Glomerular visceral epithelial cell (primary cell): ENCODE data around the gene SHC2.
"Not testable (repeated sequence)": the region's sequence is repeated elsewhere in the genome, so short reads cannot be mapped to it uniquely, and the experiment has no call there.

ENCODE experiments used
- DNase-seq: peaks from one replicate; pipeline ENCODE4 v3.0.0-alpha.2; 2016; ENCODE audit errors: extremely low spot score

SHC2 gene

DNA sequence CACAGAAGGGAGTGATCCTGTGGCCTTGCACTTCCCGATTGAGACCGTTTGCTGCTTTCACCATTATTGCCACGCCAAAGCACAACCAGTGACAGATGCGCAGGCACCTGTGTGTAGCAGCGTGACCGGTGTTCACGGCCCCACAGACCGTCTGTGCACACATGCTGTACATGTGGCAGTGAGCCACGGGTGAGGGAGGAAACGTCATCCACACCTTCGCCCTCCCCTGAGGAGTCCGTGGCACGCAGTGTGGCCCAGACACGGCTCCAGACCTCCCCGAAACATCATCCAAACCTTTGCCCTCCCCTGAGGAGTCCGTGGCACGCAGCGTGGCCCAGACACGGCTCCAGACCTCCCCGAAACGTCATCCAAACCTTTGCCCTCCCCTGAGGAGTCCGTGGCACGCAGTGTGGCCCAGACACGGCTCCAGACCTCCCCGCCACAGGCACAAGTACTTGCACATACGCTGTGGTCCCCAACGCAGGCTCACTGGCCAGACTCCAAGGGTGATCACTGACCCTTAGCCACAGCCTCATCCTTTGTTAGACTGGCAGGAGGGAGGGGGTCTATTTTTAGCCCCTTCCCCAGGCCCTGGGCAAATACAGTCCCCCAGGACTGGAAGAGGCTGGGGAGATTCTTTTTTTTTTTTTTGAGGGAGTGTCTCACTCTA, 7.9 kb upstream of the SHC2 start:
- DNase-seq: no peak

DNA sequence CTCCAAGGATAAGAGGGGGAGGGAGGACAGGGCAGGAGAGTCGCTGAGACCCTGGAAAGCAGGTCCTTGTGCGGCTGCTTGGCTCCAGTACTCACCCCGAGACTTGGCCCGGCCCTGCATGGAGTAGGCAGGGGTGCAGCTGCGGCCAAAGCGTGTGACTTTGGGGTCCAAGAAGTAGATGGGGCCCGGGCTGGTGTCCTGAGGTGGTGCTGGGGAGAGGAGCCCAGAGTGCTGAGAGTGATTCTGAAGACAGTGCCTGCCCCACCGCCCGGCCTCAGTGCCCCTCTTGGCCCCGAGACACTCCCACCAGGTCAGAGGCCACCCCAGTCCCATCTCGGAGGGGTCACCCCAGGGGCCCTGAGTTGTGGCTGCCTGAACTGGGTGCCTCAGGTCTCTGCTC, 6.7 kb upstream of the SHC2 start:
- no peak for DNase-seq

DNA sequence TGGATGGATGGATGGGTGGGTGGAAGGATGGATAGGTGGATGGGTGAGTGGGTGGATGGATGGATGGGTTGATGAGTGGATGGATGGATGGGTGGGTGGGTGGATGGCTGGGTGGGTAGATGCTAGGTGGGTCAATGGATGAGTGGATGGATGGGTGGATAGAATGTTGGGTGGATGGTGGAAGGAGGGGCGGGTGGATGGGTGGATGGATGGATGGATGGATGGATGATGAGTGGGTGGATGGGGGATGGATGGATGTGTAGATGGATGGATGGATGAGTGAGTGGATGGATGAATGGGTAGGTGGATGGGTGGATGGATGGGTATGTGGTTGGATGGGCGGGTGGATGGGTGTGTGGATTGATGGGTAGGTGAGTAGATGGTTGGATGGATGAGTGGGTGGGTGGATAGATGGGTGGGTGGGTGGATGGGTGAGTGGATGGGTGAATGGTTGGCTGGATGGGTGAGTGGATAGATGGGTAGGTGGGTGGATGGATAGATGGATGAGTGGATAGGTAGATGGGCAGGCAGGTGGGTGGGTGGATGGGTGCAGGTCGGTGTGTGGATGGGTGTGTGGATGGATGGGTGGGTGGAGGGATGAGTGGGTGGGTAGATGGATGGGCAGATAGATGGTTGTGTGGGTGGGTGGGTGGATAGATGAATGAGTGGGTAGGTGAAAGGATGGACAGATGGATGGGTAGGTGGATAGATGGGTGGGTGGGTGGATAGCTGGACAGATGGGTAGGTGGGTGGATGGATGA, 4.4 kb upstream of the SHC2 start:
- no peak for DNase-seq

DNA sequence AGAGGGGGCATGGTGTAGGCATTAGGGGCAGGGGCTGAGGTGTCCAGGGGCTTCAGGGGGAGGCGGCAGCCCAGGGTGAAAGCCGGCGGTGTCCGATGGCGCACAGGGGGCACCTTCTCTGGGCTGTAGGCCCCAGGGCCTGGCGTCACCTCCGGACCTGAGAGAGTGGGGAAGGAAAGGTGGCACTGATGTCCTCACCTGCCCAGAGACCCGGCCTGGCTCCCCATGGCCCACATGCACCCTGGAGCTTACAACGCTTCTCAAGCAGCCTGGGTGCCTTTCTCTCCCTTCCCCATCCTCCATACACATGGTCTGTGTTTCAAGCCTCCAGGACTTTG, 3.3 kb upstream of the SHC2 start:
- DNase-seq: no peak

DNA sequence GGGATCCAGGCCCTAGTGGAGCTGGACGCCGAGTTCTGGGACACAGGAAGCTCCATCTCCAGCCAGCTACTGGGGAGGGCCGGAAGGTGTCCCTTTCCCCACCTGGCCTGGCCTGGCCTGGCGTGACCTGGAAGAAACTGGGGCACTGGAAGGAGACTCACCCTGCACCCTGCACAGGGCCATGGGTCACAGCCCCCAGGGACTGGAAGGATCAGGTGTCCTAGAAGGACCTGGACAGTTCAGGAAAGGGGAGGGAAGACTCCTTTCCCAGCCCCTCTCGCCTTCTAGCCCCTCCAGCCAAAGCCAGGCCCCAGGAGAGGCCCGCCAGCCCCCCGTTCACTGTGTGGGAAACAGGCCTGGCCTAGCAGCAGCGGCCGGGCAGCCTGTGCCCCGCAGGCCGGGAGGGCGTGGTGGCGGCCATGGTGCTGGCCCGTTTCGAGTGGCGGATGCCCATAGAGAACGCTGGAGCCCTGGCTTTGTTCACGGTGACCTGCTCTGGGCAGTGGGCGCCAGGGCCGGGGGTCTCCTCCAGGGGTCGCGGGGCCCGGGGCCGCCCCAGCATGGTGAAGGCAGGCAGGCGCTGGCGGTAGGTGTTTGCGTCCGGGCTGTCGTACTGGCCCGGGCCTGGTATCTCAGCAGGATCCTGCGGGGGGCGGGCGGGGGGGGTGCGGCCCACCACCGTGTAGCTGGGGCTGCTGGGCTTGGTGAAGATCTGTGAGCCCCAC, 2.8 kb upstream of the SHC2 start:
- no peak for DNase-seq

DNA sequence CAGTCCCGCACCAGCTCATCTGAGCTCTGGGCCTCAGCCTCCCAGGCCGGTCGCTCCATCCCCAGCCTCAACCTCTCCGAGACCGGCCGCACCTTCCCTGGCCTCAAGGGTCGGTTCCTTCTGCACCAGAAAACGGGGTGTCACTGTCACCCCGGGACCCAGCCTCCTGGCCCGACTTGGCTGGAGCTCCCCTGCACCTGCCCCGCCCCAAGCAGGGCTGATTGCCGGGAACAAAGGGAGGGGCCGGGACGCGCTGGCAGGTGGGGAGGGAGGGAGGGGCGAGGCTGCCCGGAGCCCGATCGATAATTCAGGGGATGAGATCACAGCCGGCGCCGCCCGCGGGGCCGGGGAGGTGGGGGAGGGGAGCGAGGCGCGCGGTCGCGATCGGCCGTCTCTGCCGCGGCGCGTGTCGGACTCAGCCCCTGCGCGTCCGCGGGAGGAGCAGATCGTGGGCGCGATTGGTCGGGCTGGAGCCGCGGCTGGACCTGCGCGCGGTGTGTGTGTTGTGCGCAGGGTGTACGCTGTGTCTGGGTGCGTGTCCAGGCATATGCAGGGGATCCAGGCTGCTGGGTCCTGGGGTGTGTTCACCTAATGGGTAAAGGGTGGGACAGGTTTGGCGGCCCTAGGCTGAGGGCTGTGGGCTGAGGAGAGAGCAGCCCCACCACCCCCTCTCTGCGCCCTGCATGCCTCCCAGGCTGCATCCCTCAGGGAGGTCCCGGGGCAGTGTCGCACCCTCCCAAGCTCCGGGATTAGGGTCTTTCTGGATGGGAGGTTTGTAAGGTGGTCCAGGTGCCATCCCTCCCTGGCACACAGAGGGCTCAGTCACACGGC, 1.1 kb upstream of the SHC2 start:
- DNase-seq: no peak

DNA sequence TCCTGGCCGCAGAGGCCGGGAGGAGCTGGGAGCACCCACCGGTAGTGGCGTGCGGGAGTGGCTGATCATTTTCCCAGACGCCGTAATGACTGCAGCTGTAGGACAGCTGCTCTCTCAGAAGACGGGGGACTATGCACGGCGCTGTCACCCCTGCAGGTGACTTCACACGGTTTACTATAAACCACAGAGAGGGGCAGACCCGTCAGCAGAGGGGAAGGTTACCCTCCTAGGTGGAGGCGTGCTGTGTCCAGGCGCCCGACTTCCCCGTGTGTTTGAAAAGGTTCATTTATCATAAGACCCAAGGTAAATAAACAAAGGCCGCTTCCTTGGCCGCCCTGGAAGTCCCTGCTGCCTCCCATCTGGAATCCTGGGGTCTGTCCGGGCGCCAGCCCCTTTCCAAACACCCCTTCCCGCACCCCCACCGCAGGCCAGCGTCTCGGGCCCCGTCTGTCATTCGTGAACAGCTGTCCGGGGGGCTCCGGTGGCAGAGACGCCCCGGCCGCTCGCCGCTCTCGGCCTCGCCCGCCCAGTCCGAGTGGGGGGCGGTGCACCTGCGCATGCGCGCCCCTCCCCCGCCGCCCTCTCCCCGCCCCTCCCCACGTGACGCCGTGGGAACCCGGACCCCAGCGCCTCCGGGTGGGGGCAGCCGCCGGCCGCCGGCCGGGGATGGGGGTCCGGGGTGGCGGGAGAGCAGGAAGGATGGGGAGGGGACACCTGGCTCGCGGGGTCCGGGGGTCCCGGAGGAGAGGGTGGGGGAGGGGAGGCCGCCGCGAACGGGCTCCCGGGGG, 915 bp downstream of the SHC2 start:
- DNase-seq: peak; percentile 38

DNA sequence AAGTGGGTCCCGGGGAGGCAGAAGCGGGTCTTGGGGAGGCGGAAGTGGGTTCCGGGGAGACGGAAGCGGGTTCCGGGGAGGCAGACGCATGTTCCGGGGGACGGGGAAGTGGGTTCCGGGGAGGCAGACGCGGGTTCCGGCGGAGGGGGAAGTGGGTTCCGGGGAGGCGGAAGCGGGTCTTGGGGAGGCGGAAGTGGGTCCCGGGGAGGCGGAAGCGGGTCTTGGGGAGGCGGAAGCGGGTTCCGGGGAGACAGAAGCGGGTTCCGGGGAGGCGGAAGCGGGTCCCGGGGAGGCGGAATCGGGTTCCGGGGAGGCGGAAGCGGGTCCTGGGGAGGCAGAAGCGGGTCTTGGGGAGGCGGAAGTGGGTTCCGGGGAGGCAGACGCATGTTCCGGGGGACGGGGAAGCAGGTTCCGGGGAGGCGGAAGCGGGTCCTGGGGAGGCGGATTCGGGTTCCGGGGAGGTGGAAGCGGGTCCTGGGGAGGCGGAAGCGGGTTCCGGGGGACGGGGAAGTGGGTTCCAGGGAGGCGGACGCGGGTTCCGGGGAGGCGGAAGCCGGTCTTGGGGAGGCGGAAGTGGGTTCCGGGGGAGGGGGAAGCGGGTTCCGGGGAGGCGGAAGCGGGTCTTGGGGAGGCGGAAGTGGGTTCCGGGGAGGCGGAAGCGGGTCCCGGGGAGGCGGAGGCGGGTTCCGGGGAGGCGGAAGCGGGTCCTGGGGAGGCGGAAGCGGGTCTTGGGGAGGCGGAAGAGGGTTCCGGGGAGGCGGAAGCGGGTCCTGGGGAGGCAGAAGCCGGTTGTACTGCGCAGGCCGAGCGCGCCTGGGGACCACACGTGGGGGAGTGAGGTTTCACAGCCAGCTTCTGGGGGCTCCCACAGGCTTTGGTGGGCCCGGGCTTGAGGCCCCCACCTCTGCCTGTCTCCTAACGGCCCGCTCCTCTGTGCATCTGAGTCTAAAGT, 2.5 kb downstream of the SHC2 start:
- no peak for DNase-seq

DNA sequence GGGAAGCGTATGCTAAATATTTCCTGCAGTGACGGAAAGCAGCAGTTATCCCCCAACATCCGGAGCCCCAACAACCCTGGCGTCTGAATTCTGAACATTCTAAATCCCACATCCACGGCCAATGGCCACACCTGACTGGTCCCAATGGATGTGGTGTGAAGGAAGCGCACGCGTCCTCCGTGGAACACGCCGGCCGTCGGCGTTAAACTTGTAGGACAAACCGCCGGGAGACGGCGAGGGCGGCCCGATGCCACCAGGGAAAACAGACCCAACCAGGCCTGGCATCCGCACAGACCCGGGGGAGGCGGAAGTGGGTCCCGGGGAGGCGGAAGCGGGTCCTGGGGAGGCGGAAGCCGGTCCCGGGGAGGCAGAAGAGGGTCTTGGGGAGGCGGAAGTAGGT, 3.2 kb downstream of the SHC2 start:
- no peak for DNase-seq

DNA sequence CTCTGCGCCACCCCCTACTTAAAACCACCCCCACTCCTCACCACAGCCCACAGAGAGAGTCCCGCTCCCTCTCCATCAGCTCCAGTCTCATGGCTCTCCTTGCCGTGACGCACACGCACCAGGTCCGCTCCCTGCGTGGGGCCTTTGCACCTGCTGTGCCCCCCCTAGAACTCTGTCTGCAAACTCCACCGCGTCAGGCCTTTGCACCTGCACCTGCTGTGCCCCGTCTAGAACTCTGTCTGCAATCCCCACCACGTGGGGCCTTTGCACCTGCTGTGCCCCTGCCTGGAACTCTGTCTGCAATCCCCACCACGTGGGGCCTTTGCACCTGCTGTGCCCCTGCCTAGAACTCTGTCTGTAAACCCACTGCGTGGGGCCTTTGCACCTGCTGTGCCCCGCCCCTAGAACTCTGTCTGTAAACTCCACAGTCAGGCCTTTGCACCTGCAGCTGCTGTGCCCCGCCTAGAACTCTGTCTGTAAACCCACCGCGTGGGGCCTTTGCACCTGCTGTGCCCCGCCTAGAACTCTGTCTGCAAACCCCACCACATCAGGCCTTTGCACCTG, 4.2 kb downstream of the SHC2 start:
- no peak for DNase-seq

DNA sequence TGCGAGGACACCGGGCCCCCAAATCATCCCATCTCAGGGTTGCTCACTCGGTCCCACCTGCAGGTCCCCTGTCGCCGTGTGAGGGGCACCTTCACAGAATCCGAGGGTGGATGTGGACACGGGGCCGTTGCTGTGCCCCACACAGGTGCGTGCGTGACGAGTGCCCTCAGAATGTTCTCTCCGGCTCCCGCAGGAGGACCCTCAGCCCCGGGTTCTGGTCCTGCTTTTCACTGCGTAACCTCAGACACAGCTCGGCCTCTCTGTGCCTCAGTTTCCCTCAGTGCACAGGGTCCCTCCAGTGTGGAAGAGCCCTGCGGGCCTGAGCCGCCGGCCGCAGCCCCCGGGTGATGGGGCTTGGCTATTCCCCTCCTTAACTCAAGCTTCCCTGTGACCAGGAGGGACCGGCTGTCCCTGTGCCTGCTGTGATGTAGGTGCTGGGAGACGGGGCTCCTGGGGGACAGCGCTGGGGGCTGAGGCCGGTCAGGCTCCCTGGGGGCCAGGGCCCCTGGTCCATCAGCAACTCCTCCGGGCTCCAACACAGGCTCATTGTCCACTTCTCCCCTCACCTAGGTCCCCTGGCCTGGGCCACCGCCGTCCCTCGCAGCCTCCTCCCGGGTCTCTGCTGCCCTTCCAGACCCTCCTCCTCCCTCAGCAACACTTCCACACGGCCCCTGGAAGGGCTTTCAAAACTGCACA, 4.8 kb downstream of the SHC2 start:
- DNase-seq: no peak

DNA sequence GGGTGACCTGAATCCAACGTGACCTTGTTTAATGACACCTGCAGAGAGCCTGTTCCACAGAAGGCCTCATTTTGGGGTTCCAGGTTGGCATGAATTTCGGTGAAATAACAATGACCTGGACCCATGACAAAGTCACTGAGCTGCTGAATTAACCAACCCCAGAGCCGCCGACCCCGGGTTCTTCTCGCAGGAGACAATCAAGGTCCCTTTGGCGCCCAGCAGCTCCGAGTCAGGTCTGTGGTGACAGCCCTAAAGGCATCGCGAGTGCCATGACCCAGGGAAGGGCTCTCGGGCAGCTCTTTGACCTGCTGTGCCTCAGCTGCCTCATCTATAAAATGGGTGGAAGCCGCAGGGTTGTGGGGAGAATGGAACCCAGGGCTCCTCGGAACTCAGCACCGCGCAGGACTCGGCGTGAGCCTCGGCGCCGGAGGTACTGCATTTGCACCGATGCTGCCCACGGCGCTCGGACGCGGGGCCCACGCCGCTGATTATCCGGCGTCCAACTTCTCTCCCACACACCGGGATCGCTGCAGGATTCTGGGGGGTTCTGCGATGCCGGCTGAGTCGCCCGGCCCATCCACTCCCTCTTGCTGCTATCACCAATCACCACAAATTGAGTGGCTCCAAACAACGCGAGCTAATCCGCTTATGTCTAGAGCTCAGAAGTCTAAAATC, 5.7 kb downstream of the SHC2 start:
- DNase-seq: no peak

DNA sequence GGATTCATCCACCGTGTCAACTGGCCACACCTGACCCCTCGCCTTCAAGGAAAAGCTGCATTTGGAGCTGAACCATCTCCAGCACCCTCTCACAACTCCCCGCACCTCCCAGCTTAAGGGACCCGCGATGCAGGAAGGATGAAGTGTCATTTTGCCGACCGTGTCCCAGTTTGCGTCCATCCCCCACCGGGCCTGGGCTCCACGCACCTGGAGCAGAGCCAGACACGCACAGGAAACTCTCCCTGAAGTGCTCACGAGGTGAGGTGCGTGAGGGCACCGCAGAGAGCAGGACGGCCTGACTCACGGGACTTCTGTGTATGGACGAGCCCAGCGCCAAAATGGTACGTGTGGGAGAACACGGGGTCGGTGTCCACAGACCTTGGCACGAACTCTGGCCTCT, 7.2 kb downstream of the SHC2 start:
- DNase-seq: no peak

DNA sequence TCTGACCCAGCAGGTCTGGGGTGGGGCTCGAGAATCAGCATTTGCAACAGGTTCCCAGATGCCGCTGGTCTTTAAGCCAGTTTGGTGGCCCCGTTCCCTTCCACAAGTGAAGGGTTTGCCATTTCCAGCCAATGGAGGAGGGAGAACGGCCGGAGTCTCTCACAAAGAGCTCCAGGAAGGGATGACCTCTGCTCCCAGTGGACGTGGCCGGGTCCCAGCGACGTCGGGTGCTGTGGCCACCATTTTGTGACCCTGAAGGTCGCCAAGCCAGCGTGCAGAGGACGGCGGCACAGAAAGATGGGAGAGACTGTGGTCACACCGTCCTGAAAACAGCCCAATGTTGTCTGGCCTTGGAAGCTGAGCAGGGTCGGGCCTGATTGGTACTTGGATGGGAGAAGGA, 8.0 kb downstream of the SHC2 start:
- no peak for DNase-seq

DNA sequence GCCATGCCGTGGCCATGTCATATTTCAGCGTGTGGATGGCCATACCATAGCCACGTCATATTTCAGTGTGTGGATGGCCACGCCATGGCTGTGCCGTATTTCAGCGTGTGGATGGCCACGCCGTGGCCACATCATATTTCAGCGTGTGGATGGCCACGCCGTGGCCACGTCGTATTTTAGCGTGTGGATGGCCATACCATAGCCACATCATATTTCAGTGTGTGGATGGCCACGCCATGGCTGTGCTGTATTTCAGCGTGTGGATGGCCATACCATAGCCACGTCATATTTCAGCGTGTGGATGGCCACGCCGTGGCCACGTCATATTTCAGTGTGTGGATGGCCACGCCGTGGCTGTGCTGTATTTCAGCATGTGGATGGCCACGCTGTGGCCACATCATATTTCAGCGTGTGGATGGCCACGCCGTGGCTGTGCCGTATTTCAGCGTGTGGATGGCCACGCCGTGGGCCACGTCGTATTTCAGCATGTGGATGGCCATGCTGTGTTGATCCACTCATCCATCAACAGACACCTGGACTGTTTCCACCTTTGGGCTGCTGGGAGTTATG, 9.8 kb downstream of the SHC2 start:
- not testable (repeated sequence) for DNase-seq

DNA sequence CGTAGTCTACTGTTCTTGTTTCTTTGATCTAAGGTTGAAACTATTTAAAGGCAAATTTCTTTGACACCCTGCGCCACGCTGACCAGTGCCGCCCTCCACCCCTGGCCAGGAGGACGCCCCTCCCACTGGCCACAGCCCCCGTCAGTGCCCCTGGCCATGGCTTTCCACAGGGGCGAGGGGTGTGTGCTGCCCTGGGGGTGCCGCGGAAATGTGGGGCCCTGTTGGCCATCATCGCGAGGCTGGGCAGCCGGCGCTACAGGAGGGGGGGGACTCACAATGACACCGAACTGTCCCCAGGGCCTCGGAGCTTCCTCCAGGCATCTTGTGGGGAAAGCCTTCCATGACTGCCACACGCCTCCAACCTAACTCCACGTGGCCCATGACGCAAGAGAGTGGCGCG, 10.9 kb downstream of the SHC2 start:
- no peak for DNase-seq

DNA sequence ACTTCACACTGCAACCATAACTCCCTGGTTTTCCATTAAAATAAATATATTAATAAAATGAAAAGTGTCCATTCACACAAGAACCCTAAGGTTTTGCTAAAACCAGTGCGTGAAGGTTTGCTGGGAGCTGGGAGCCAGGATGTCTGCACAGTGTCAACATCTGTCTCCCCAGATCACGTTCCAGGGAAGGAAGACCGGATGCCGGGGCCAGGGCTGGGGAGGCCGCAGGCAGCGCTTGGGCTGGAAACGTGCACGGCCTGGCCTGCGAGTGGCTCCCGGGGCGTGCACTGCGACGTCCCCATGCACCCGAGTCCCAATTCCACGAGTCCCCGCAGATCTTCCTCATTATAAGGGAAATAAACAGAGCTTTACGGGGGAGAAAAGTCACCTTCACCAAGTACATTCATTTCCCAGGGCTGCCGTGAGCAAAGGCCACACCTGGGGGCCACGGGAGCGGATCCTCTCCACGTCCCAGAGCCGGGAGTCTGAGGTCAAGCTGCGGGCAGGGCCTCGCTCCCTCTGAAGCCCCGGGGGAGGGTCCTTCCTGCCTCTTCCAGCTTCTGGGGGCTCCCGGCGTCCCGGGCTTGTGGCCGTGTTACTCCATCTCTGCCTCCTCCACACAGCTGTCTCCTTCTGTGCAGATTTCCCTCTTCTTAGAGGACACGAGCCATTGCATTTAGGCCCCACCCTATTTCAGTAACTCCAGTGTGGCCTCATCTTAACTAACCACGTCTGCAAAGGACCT, 12.8 kb downstream of the SHC2 start:
- no peak for DNase-seq

DNA sequence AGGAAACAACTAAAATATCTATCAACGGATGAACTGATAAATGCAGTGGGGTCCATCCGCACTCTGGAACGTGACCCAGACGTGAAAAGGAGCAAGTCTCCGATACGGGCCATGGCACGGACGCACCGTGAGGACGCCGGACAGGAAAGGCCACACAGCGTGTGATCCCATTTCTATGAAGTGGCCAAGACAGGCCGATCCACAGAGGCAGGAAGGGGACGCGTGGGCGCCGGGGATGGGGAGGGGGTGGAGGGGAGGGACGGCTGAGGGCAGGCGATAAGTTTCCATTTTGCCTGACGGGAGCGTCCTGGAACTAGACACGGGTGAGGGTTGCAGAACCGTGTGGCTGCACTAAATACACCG, 13.8 kb downstream of the SHC2 start:
- no peak for DNase-seq
